ENCODE measurements around the gene KCNJ6. TPM values are rescaled to one million over a fixed set of nuclear protein-coding genes. Genes with fewer than 3 reads are reported as not detected.

Gene KCNJ6
- total and polyA plus RNA-seq, 4 experiments from 2014 or later: not detected

GRCh38 chr21:37829447-37829846 is 86.8 kb downstream of the KCNJ6 start:
- DNase-seq: no peak
- Histone ChIP-seq H3K27me3 (ENCODE audit: insufficient read depth, low read length) (no peaks in the 10 kb centered on the region), H3K36me3 (ENCODE audit: insufficient read depth, low read length) (no peaks in the 10 kb centered on the region), H3K4me1 (ENCODE audit: insufficient read depth, low read length) (no peaks in the 10 kb centered on the region), H3K9me3 (ENCODE audit: control insufficient read depth in 1 of 2, low read length in 2 of 2) (no peaks in the 10 kb centered on the region), H3K27ac (ENCODE audit: low read depth, low read length) (no peak overlapping the region), H3K4me3 (ENCODE audit: low read length in 2 of 2) (no peak overlapping the region)
- intact Hi-C loops (cut with micrococcal nuclease): no loop called here
- H3K27ac Mint-ChIP-seq: peak overlapping the region in 1 of 7 donors; percentile 16
- peaks cover 7 to 9% of the 10 kb centered on the region in 2 donors for H3K27me3 Mint-ChIP-seq
- no peaks in the 10 kb centered on the region for H3K36me3 Mint-ChIP-seq
- H3K4me3 Mint-ChIP-seq: no peak overlapping the region
- H3K9me3 Mint-ChIP-seq: peaks cover 0 to 2% (median 0%) of the 10 kb centered on the region in 8 donors
- no peaks in the 10 kb centered on the region for H3K4me1 Mint-ChIP-seq
- CTCF ChIA-PET (ENCODE audit: partially characterized antibody): no interaction called here
- POLR2A ChIA-PET (ENCODE audit: partially characterized antibody): no interaction called here

- Mint-ChIP-seq H3K27me3 (peaks cover 4 to 7% of the 10 kb centered on the region in 2 donors), H3K27ac (no peak overlapping the region), H3K4me3 (no peak overlapping the region), H3K36me3 (no peaks in the 10 kb centered on the region), H3K9me3 (peaks cover 0 to 2% (median 0%) of the 10 kb centered on the region in 8 donors), H3K4me1 (no peaks in the 10 kb centered on the region)
- intact Hi-C loops (cut with micrococcal nuclease): no loop called here
- no peak for DNase-seq
- Histone ChIP-seq H3K4me3 (ENCODE audit: low read length in 2 of 2) (no peak overlapping the region), H3K36me3 (ENCODE audit: insufficient read depth, low read length) (no peaks in the 10 kb centered on the region), H3K9me3 (ENCODE audit: control insufficient read depth in 1 of 2, low read length in 2 of 2) (no peaks in the 10 kb centered on the region), H3K27ac (ENCODE audit: low read depth, low read length) (no peak overlapping the region), H3K4me1 (ENCODE audit: insufficient read depth, low read length) (no peaks in the 10 kb centered on the region), H3K27me3 (ENCODE audit: insufficient read depth, low read length) (no peaks in the 10 kb centered on the region)
- ChIA-PET CTCF (ENCODE audit: partially characterized antibody) (no interaction called here), POLR2A (ENCODE audit: partially characterized antibody) (no interaction called here)
These were observed 87.3 kb downstream of the KCNJ6 start for GRCh38 chr21:37828991-37829390.

GRCh38 chr21:37828556-37828955 is 87.7 kb downstream of the KCNJ6 start:
- Histone ChIP-seq H3K4me3 (ENCODE audit: low read length in 2 of 2) (no peak overlapping the region), H3K27ac (ENCODE audit: low read depth, low read length) (no peak overlapping the region), H3K9me3 (ENCODE audit: control insufficient read depth in 1 of 2, low read length in 2 of 2) (no peaks in the 10 kb centered on the region), H3K27me3 (ENCODE audit: insufficient read depth, low read length) (no peaks in the 10 kb centered on the region), H3K36me3 (ENCODE audit: insufficient read depth, low read length) (no peaks in the 10 kb centered on the region), H3K4me1 (ENCODE audit: insufficient read depth, low read length) (no peaks in the 10 kb centered on the region)
- POLR2A ChIA-PET (ENCODE audit: partially characterized antibody): no interaction called here
- no peaks in the 10 kb centered on the region for H3K36me3 Mint-ChIP-seq
- CTCF ChIA-PET (ENCODE audit: partially characterized antibody): no interaction called here
- intact Hi-C loops (cut with micrococcal nuclease): no loop called here
- H3K9me3 Mint-ChIP-seq: peaks cover 0 to 2% (median 0%) of the 10 kb centered on the region in 8 donors
- H3K27me3 Mint-ChIP-seq: peaks cover 5 to 6% of the 10 kb centered on the region in 2 donors
- no peak for DNase-seq
- H3K4me3 Mint-ChIP-seq: no peak overlapping the region
- no peaks in the 10 kb centered on the region for H3K4me1 Mint-ChIP-seq
- no peak overlapping the region for H3K27ac Mint-ChIP-seq

DNA sequence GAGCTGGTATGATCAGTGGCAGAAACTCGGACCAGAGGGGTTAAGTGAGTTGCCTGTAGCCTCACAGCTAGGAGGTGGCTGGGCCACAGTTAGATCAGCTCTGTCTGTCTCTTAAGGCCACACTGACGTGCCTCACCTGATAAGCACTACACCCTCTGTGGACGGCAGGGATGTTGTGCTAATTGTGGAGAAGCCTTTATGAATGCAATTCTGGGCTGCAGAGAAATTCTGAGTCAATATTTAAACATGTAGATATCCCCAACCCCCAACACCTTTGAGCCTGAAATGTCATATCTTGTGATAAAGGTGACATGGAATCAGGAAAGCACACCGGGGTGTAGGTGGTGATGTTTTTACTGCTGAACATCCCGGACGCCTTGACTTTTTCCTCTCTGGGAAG is 88.3 kb downstream of the KCNJ6 start:
- no peak overlapping the region for H3K27ac Mint-ChIP-seq
- Histone ChIP-seq H3K27ac (ENCODE audit: low read depth, low read length) (no peak overlapping the region), H3K27me3 (ENCODE audit: insufficient read depth, low read length) (no peaks in the 10 kb centered on the region), H3K36me3 (ENCODE audit: insufficient read depth, low read length) (no peaks in the 10 kb centered on the region), H3K4me1 (ENCODE audit: insufficient read depth, low read length) (no peaks in the 10 kb centered on the region), H3K4me3 (ENCODE audit: low read length in 2 of 2) (no peak overlapping the region), H3K9me3 (ENCODE audit: control insufficient read depth in 1 of 2, low read length in 2 of 2) (no peaks in the 10 kb centered on the region)
- H3K4me3 Mint-ChIP-seq: no peak overlapping the region
- no peaks in the 10 kb centered on the region for H3K4me1 Mint-ChIP-seq
- intact Hi-C loops (cut with micrococcal nuclease): no loop called here
- no peaks in the 10 kb centered on the region for H3K36me3 Mint-ChIP-seq
- ChIA-PET CTCF (ENCODE audit: partially characterized antibody) (no interaction called here), POLR2A (ENCODE audit: partially characterized antibody) (no interaction called here)
- peaks cover 9% of the 10 kb centered on the region in 2 donors for H3K27me3 Mint-ChIP-seq
- no peak for DNase-seq
- peaks cover 0 to 2% (median 0%) of the 10 kb centered on the region in 8 donors for H3K9me3 Mint-ChIP-seq

GRCh38 chr21:37821786-37822450 is 94.3 kb downstream of the KCNJ6 start:
- Histone ChIP-seq H3K4me3 (ENCODE audit: low read length in 2 of 2) (no peak overlapping the region), H3K4me1 (ENCODE audit: insufficient read depth, low read length) (no peaks in the 10 kb centered on the region), H3K9me3 (ENCODE audit: control insufficient read depth in 1 of 2, low read length in 2 of 2) (no peaks in the 10 kb centered on the region), H3K27ac (ENCODE audit: low read depth, low read length) (no peak overlapping the region), H3K36me3 (ENCODE audit: insufficient read depth, low read length) (no peaks in the 10 kb centered on the region), H3K27me3 (ENCODE audit: insufficient read depth, low read length) (no peaks in the 10 kb centered on the region)
- no peak for DNase-seq
- no peaks in the 10 kb centered on the region for H3K36me3 Mint-ChIP-seq
- intact Hi-C loops (cut with micrococcal nuclease): no loop called here
- POLR2A ChIA-PET (ENCODE audit: partially characterized antibody): no interaction called here
- H3K4me1 Mint-ChIP-seq: no peaks in the 10 kb centered on the region
- CTCF ChIA-PET (ENCODE audit: partially characterized antibody): interaction anchor here (0.9 kb wide), 1 partner anchor 12 kb away, joined by 3 read pairs; no protein-coding TSS in a partner anchor
- no peak overlapping the region for H3K27ac Mint-ChIP-seq
- H3K9me3 Mint-ChIP-seq: peaks cover 0 to 2% (median 0%) of the 10 kb centered on the region in 8 donors
- H3K27me3 Mint-ChIP-seq: peaks cover 9% of the 10 kb centered on the region in 2 donors
- H3K4me3 Mint-ChIP-seq: no peak overlapping the region

DNA sequence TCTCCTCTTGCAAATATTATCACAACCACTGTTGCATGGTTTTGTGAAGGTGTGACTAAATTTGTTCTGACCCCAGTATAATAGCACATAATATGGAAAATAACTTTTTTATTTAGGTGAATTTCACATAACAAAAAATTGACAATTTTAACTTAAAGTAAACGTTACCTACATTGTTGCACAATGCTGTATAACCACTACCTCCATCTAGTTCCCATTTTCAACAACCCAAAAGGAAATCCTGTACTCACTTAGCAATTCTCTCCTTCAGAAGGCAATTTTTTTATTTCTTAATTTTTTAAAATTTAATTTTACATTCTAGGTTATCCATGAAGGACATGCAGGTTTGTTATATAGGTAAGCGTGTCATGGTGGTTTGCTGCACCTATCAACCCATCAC is 95.2 kb downstream of the KCNJ6 start:
- intact Hi-C loops (cut with micrococcal nuclease): no loop called here
- H3K4me1 Mint-ChIP-seq: no peaks in the 10 kb centered on the region
- Histone ChIP-seq H3K27me3 (ENCODE audit: insufficient read depth, low read length) (no peaks in the 10 kb centered on the region), H3K9me3 (ENCODE audit: control insufficient read depth in 1 of 2, low read length in 2 of 2) (no peaks in the 10 kb centered on the region), H3K36me3 (ENCODE audit: insufficient read depth, low read length) (no peaks in the 10 kb centered on the region), H3K4me1 (ENCODE audit: insufficient read depth, low read length) (no peaks in the 10 kb centered on the region), H3K27ac (ENCODE audit: low read depth, low read length) (no peak overlapping the region), H3K4me3 (ENCODE audit: low read length in 2 of 2) (no peak overlapping the region)
- no peak for DNase-seq
- H3K27ac Mint-ChIP-seq: no peak overlapping the region
- POLR2A ChIA-PET (ENCODE audit: partially characterized antibody): no interaction called here
- H3K9me3 Mint-ChIP-seq: peaks cover 0 to 2% (median 0%) of the 10 kb centered on the region in 8 donors
- H3K27me3 Mint-ChIP-seq: peaks cover 9% of the 10 kb centered on the region in 2 donors
- CTCF ChIA-PET (ENCODE audit: partially characterized antibody): no interaction called here
- H3K36me3 Mint-ChIP-seq: no peaks in the 10 kb centered on the region
- H3K4me3 Mint-ChIP-seq: no peak overlapping the region

DNA sequence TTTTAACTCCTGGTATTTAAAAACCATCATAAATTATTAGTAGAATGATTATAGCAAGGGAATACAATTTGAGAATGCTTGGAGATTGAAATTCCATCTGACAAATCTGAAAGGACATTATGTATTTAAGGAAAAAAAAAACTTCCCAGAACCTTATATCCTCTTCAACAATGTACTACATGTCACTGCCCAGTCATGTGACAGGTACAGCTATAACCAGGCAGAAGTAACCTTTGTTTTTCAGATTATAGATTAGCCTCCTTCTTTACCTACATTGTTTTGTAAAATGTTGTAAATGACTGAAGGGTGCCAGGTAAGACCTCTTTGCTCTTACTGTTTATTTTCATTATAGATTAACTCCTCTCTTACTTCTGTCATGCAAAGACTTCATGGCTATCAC is 96.9 kb downstream of the KCNJ6 start:
- no peaks in the 10 kb centered on the region for H3K9me3 Mint-ChIP-seq
- intact Hi-C loops (cut with micrococcal nuclease): no loop called here
- H3K4me1 Mint-ChIP-seq: no peaks in the 10 kb centered on the region
- H3K36me3 Mint-ChIP-seq: no peaks in the 10 kb centered on the region
- ChIA-PET POLR2A (ENCODE audit: partially characterized antibody) (no interaction called here), CTCF (ENCODE audit: partially characterized antibody) (no interaction called here)
- Histone ChIP-seq H3K27me3 (ENCODE audit: insufficient read depth, low read length) (no peaks in the 10 kb centered on the region), H3K9me3 (ENCODE audit: control insufficient read depth in 1 of 2, low read length in 2 of 2) (no peaks in the 10 kb centered on the region), H3K27ac (ENCODE audit: low read depth, low read length) (no peak overlapping the region), H3K36me3 (ENCODE audit: insufficient read depth, low read length) (no peaks in the 10 kb centered on the region), H3K4me3 (ENCODE audit: low read length in 2 of 2) (no peak overlapping the region), H3K4me1 (ENCODE audit: insufficient read depth, low read length) (no peaks in the 10 kb centered on the region)
- H3K27me3 Mint-ChIP-seq: peaks cover 6 to 9% of the 10 kb centered on the region in 2 donors
- H3K4me3 Mint-ChIP-seq: no peak overlapping the region
- DNase-seq: no peak
- H3K27ac Mint-ChIP-seq: no peak overlapping the region

Measured in CD4-positive, alpha-beta memory T cell (primary cell).